ENCODE measurements around the gene PSMB1.
A peak's percentile ranks its signal among the peaks of the same experiment; 100 is the strongest.

Gene PSMB1
- long read RNA-seq, transcript PSMB1-201 (6 exons, 928 nt) = major isoform, 228 of 245 reads
- long read RNA-seq, partial matches to known transcripts = 1 of 245 reads
- long read RNA-seq, other reads (novel, unspliced or antisense) = 15 of 245 reads

DNA sequence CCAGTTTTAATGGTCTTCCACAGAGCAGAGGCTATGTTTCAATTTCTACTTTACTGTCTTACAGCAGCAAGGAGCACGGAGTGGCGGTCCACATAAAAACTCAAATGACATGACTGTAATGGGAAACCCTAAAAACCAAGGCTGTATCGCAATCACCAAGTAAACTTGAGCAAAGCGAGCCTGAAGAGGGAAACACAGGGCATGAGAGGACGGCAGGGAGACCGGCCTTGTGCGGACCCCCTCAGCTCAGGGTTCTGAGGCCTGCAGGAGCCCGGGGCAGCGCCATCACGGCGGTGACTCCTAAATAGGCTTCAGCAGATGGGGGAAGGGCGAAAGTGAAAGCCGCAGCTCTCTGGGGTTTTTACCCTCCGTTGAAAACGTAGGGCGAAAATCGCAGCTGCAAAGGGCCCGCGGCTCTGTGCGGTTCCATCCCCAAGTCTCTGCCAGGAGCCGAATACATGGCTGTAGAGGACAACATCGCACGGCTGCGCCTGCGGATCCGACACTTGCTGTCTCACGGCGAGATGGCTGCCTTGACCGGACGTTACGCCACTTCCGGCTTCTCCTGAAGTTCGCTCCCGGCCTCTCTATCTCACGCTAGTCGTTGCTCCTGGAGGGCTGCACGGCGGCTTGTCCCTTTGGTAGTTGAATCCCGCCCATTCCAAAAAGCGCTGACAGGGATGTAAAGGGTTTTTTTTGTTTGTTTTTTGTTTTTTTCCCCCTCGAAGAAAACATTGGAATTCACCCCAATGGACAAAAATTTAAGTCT is at the start of gene PSMB1:
TSS of gene PSMB1 (minus strand) at position 543 of the 769 bp plus-strand sequence. CDS start at position 478, 65 bp downstream.
- H3K27ac ChIP-seq (replicated peaks) = peak within 1 kb of the TSS; percentile 90
- peak; percentile 89 to 95 for DNase-seq (ENCODE audit: low read depth in 1 of 2, low spot score in 1 of 2)
- H3K27me3 ChIP-seq (ENCODE audit: insufficient read depth, poor library complexity, severe bottlenecking) = no peaks in the 10 kb centered on the region
- peak; percentile 93 for TF ChIP-seq POLR2AphosphoS5 (IDR thresholded peaks at IDR 0.05; ENCODE audit: low read depth)
- TF ChIP-seq SPI1 (IDR thresholded peaks at IDR 0.05; ENCODE audit: borderline replicate concordance, low read depth) = no peak
- TF ChIP-seq, protein P1, sequence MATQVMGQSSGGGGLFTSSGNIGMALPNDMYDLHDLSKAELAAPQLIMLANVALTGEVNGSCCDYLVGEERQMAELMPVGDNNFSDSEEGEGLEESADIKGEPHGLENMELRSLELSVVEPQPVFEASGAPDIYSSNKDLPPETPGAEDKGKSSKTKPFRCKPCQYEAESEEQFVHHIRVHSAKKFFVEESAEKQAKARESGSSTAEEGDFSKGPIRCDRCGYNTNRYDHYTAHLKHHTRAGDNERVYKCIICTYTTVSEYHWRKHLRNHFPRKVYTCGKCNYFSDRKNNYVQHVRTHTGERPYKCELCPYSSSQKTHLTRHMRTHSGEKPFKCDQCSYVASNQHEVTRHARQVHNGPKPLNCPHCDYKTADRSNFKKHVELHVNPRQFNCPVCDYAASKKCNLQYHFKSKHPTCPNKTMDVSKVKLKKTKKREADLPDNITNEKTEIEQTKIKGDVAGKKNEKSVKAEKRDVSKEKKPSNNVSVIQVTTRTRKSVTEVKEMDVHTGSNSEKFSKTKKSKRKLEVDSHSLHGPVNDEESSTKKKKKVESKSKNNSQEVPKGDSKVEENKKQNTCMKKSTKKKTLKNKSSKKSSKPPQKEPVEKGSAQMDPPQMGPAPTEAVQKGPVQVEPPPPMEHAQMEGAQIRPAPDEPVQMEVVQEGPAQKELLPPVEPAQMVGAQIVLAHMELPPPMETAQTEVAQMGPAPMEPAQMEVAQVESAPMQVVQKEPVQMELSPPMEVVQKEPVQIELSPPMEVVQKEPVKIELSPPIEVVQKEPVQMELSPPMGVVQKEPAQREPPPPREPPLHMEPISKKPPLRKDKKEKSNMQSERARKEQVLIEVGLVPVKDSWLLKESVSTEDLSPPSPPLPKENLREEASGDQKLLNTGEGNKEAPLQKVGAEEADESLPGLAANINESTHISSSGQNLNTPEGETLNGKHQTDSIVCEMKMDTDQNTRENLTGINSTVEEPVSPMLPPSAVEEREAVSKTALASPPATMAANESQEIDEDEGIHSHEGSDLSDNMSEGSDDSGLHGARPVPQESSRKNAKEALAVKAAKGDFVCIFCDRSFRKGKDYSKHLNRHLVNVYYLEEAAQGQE (IDR thresholded peaks at IDR 0.05; ENCODE audit: insufficient replicate concordance, low read depth) = no peak
- peak; percentile 91 for TF ChIP-seq GABPA (IDR thresholded peaks at IDR 0.05; ENCODE audit: low read depth)
- TF ChIP-seq, protein P2, sequence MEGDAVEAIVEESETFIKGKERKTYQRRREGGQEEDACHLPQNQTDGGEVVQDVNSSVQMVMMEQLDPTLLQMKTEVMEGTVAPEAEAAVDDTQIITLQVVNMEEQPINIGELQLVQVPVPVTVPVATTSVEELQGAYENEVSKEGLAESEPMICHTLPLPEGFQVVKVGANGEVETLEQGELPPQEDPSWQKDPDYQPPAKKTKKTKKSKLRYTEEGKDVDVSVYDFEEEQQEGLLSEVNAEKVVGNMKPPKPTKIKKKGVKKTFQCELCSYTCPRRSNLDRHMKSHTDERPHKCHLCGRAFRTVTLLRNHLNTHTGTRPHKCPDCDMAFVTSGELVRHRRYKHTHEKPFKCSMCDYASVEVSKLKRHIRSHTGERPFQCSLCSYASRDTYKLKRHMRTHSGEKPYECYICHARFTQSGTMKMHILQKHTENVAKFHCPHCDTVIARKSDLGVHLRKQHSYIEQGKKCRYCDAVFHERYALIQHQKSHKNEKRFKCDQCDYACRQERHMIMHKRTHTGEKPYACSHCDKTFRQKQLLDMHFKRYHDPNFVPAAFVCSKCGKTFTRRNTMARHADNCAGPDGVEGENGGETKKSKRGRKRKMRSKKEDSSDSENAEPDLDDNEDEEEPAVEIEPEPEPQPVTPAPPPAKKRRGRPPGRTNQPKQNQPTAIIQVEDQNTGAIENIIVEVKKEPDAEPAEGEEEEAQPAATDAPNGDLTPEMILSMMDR (IDR thresholded peaks at IDR 0.05; ENCODE audit: insufficient read depth, low read length) = no peak
- peak within 1 kb of the TSS; percentile 93 for H3K4me3 ChIP-seq (replicated peaks; ENCODE audit: insufficient read depth, low read length)

DNA sequence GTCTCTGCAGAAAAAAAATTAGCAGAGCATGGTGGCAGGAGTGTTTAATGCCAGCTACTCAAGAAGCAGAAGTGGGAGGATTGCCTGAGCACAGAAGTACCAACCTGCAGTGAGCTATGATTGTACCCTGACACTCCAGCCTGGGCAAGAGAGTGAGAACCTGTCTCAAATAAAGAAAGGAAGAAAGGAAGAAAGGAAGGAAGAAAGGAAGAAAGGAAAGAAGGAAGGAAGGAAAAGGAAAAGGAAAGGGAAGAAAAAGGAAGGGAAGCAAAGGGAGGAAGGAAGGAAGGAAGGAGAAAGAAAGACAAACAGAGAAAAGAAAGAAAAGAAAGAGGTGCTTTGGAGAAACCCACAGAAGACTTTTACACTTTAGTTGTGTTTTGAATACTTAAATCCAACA is 44.2 kb upstream of the PSMB1 start:
- no peak overlapping the region for H3K27ac ChIP-seq (replicated peaks)
- no peak for TF ChIP-seq GABPA (IDR thresholded peaks at IDR 0.05; ENCODE audit: low read depth)
- TF ChIP-seq, protein P2 (IDR thresholded peaks at IDR 0.05; ENCODE audit: insufficient read depth, low read length) = no peak
- TF ChIP-seq POLR2AphosphoS5 (IDR thresholded peaks at IDR 0.05; ENCODE audit: low read depth) = no peak
- TF ChIP-seq, protein P1 (IDR thresholded peaks at IDR 0.05; ENCODE audit: insufficient replicate concordance, low read depth) = no peak
- no peak; the same call in 1 of the 2 replicates for TF ChIP-seq SPI1 (IDR thresholded peaks at IDR 0.05; ENCODE audit: borderline replicate concordance, low read depth)
- no peaks in the 10 kb centered on the region for H3K27me3 ChIP-seq (ENCODE audit: insufficient read depth, poor library complexity, severe bottlenecking)
- no peak overlapping the region for H3K4me3 ChIP-seq (replicated peaks; ENCODE audit: insufficient read depth, low read length)
- no peak for DNase-seq (ENCODE audit: low read depth in 1 of 2, low spot score in 1 of 2)

DNA sequence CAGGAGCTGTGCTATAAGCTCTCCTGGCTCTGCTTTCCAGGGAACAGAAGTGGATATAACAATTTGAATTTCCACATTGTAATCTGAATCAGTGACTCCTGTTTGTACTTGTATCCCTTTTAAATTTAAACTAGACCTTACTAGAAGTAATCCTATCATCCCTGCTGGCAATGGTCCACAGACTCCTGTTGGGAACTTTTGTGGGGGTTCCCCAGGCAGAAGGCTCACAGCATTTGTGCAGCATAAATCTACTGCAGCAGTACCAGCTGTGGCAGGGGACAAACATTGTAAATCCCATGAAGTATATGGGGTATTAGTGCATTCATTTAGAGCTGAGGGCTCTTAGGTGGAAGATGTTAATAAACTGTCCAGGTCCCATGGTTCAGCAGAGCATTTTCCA is 43.3 kb upstream of the PSMB1 start:
- TF ChIP-seq, protein P1 (IDR thresholded peaks at IDR 0.05; ENCODE audit: insufficient replicate concordance, low read depth) = no peak
- TF ChIP-seq GABPA (IDR thresholded peaks at IDR 0.05; ENCODE audit: low read depth) (no peak), POLR2AphosphoS5 (IDR thresholded peaks at IDR 0.05; ENCODE audit: low read depth) (no peak), SPI1 (IDR thresholded peaks at IDR 0.05; ENCODE audit: borderline replicate concordance, low read depth) (no peak)
- TF ChIP-seq, protein P2 (IDR thresholded peaks at IDR 0.05; ENCODE audit: insufficient read depth, low read length) = no peak
- Histone ChIP-seq H3K4me3 (replicated peaks; ENCODE audit: insufficient read depth, low read length) (no peak overlapping the region), H3K27ac (replicated peaks) (no peak overlapping the region), H3K27me3 (ENCODE audit: insufficient read depth, poor library complexity, severe bottlenecking) (no peaks in the 10 kb centered on the region)
- no peak for DNase-seq (ENCODE audit: low read depth in 1 of 2, low spot score in 1 of 2)
